T-helper 1 cell (primary cell): ENCODE results near the gene INSRR.
A peak's percentile ranks its signal among the peaks of the same experiment; 100 is the strongest.

Experiments
- DNase-seq, 5 donors: peaks; one replicate each; pipeline ENCODE4 v3.0.0-alpha.2; 2012 to 2020

Gene INSRR

GRCh38 chr1:156848461-156849150 is 10.3 kb downstream of the INSRR start:
- peak; percentile 60 to 81 (median 64) for DNase-seq

GRCh38 chr1:156847591-156848460 is 11.1 kb downstream of the INSRR start:
- no peak for DNase-seq

DNA sequence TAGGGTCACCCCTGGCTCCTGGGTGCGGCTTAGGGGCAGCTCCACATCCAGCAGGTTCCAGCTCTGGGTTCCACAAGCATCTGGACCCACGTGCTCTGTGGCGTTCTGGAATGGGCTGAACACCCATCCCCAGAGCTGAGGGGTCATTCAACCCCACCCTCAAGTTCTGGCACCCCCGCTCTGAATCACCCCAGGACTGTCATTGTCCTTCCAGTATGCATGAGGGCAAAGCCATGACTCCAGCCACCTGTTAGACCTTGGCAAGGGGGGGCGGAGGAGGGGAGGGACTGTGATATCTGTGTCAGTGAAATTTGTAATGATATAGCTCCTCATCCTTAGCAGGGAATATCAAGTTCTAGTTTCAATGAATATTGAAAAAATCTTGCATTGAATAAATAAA is 12.3 kb downstream of the INSRR start:
- no peak for DNase-seq

DNA sequence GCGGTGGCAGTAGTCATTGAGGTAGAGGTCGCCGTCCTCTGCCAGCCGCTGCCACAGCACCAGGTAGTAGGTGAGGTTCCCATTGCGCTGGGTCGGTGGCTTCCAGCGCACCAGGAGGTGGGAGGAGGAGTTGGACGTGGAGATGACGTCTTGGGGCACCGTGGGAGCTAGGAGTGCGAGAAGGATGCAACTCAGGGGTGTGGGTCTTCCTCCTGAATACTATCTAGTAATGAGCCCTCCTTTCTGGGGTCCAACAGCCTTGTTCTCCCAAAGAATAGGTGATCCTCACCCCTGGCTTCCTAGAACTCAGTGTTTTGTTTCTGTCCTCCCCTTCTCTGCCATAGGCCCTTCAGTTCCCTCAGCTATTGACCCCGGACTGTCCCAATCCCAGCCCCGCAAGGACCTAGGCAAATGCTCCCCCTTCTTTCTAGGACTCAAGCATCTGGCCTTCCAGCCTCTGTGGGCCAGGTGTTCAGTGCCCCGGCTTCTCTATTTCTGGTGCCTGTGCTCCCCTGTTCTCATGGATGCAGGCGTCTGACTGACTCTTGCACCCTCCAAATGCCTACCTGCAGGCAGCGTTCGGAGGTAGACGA is 12.9 kb downstream of the INSRR start:
- no peak for DNase-seq

DNA sequence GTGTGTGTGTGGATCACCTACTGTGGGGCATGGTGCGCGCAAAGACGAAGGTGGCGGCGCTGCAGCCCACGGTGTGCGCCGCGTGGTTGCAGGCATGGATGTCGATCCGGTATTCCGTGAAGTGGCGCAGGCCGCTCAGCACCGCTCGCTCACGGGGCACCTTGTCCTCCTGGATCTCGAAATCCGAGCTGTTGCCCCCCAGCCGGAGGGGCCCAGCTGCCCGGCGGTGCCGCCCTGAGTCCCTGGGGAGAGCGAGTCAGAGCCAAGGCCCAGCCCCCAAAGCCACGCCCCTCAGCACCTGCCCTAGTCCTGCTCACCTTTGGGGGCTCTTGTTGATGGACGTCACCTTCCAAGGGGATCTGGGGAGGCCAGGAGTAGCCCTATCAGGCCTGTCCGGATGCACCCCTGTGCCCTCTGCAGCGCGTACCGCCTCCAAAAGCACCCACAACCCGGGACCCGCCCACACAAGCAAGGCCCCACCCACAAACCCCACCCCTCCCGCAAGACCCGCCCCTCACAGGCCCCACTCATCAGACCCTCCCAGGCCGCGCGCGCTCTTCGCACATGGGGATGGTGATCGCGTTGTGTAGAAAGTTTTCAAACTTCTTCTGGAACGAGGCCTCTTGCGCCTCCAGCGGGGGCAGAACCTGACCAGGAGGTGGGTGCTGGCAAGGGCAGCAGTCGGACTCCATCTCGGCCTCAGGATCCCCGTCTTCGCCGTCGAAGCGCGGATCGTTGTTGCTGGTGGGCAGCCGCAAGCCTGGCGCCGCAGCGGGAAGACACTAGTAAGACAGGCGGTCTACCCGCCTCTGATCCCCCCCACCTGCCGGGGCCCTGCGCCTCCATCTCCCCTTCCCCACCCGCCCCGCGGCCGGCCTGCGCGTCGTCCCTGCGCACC is 13.6 kb downstream of the INSRR start:
- DNase-seq = peak in 2 of 5 donors; percentile 21 to 29

GRCh38 chr1:156844638-156845037 is 14.3 kb downstream of the INSRR start:
- no peak for DNase-seq

DNA sequence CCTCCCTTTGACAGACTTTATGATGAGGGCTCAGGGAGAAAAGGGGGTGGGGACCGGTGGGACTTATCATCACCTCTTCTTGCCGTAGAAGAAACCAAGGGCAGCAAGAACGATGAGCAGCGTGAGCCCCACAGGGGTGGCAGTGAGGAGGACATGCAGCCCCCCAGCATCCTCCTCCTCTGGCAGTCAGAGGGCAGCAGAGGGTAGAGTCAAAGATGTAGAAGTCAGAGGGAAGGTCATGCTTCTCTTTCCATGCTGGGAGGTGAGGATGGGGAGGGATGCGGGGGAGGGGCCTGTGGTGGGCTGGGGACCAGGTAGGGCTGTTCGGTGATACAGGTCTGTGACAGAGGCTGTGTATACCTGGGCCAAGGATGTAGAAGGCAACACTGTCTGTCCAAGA is 14.8 kb downstream of the INSRR start:
- DNase-seq = no peak

- no peak for DNase-seq
These were observed 16.2 kb downstream of the INSRR start for GRCh38 chr1:156842618-156843300.

DNA sequence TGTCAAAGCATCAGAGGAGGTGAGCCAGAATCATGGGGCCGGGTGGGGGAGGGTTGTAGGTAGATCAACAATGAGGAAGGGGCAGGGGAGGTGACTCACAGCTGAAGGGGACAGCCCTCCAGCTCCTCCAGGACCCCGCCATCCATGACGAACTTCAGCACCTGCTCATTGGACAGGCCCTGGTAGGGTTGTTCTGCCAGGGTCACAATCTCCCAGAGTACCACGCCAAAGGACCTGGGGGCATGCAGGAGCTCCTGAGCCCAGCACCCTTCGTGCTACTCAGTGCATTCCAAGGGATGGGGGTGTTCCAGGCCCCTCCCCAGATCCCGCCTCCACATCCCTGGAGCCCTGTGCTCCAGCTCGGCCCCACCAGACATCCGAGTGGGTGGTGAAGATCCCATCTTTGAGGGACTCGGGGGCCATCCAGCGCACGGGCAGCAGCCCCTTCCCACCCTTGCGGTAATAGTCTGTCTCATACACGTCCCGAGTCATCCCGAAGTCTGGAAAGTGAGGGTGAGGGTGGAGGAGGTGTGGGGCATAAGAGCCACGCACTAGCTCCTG is 17.5 kb downstream of the INSRR start:
- no peak for DNase-seq

DNA sequence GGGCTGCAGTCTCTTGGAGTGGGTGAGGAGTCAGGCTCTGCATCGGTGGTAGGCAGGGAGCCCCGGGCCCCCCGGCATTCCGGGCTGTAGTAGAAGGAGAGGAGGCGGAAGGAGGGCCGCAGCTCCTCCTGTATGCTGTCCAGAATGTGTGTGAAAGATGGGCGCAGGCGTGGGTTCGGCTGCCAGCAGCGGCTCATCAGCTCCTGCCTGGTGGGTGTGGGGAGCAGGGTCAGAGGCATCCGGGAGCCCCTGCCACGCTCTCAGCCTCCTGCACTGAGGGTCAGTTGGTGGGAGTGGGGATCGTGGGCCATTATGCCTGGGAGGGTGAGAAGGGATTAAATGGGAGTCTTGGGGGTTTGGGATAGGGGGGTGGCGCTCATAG is 18.0 kb downstream of the INSRR start:
- DNase-seq = no peak

DNA sequence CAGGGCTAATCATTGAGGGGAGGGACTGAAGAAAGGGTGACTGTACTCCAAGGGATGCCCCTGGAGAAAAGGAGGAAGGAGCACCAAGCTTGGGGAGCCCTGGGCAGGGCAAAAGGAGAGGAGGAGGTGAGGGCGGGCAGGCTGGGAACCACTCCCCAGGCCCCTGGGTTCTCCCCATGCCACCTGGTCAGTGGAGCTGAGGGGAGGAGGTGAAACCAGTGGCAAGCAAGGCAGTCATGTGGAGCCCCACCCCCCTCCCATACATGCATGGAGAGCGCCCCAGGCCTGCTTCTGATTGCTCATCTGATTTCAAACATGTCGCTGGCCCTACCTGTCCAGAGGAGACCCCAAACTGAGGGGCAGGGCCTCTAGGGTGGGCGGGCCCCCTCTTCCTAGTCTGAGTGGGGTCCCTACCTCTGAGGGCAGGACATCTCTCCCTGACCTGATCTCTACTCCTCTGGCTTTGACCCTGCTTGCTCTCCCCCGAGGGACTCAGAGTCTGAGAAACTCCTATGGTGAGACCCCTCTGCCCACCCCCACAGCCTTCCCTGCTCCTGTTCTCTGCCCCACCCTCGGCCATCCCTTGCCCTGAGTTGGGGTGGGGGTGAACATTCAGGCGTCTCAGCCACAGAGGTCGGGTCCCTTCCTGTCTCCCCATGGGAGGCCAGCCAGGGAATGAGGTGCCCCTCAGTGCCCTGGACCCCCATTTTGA is 18.6 kb downstream of the INSRR start:
- no peak for DNase-seq

DNA sequence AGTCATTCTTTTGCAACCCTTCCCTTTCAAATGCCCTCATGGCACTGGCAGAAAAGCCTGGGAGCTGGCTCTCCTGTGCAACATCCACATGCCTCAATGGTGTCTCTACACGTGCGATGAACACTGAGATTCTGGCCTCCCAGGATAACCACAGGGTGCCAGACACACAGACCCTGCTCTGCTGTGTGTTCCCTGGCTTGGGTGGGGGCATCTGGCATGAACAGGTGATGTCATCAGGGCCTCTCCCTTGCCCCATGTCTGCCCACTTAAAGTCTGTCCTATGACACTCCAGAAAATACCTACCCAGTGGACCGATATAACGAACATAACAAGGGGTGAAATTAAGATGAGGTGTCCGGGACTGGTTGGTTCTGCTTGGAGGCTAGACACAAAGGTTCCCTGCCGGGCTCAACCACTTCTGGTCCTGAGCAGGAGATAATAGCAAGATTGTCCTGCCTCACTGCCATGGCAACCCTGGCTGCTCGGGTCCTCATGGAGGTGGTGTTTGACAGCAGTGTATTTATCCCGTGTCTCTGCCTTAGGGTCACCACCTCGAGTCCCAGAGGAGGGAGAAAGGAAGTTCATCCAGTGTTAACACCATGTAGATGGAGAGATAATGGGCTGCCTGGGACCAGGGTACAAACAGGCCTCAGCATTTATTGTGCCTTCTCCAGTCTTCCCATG is 19.3 kb downstream of the INSRR start:
- no peak for DNase-seq

DNA sequence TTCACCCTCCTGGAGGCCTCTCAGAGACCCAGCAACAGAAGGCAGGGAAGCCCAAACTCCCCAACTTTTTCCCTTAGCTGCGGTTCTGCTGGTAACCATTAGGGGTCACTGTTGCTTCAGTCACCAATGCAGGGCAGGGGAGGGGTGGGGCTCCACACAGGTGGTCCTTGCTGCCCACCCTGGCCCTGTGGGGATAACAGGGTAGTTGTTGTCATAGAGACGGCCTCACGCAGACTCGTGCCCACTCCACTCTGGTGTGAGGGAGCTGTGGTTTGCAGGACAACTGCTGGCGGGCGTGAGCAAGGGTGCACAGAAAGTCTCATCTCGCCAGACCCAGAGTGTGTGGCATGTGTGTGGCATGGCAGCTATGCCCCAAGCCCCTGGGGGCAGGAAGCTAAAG is 19.9 kb downstream of the INSRR start:
- DNase-seq = peak in 2 of 5 donors; percentile 37 to 40

DNA sequence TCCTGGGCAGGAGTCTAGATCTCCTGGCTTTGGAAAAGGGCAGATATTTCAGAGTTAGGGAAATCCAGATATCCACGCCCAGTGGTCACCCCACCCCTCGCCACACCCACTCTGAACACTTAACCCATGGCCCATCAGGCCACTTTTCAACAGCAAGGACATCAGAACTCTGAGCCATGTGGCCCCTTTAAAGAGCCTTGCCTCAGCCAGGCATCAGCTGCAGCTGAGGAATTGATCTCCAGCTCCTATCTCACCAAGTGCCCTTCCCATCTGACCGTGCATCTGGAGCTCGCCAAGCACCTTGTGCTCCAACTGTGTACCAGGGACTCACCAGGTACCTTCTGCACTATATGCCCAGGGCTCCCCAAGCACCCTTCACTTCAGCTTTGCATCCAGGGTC is 22.0 kb downstream of the INSRR start:
- DNase-seq = no peak

- DNase-seq = peak in 1 of 5 donors; percentile 70
These were observed 22.8 kb downstream of the INSRR start for GRCh38 chr1:156836041-156836654.

- DNase-seq = no peak
These were observed 24.6 kb downstream of the INSRR start for GRCh38 chr1:156834322-156834721.

- DNase-seq = no peak
These were observed 25.3 kb downstream of the INSRR start for GRCh38 chr1:156833603-156834002.

DNA sequence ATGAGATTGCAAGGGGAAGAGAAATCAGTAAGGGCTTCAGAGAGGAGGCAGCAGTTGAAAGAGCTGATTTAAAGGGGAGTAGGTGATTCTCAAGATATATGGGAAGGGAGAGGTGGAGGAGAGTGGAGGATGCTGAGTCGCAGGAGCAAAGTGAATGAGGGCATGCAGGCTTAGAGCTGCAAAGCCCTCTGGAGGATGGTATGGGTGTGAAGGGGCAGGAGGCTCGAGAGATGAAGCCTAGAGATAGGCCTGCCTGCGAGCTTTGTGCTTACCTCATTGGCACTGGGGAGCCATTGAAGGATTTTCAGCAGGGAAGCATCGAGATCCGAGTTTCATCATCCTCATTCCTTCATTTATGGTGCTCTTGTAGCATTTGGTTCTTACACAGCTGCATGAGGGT is 26.5 kb downstream of the INSRR start:
- no peak for DNase-seq

DNA sequence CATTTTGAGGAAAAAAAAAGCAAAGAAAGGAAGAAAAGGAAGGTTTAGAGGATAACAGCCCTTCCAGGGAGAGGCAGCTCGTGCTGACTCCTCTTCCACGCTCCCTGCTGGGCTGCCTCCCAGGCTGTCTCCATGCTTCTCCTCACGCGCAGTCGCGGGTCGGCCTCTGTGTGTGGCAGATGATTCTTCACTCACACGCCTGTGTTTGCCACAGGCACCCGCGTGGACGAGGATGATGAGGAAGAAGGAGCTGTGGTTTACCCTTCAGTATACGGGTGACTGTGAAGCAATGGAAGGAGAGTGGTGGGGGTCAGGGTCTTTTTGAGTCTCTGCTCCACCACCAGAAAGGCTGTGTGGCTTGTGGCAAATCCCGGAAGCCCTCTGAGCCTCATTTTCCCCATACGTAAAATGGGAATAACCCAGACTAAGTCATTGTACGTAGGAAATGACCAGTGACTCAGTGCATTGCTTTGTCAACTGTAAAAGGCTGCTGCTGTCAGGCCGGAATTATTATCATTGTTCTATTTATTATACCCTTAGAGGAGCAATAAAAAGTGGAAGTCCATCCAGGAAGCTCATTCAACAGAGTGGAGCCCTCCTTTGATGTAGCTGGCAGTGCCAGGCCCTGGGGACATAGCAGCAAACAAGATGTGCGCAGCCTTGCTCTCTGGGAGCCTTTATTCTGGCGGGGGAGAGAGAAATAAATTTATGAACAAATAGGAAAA is 30.4 kb downstream of the INSRR start:
- DNase-seq = no peak
